HEK293 (cell line): ENCODE data around the gene LCN6.

ENCODE experiments used
- CTCF ChIA-PET: fragments of 350-600 bp; formaldehyde crosslinking; extraction: SDS; loops from one replicate; lab custom pipeline; 2021; ENCODE audit warnings: antibody characterized with exemption; lab: Yijun Ruan, JAX
- POLR2A ChIA-PET: fragments of 300-600 bp; formaldehyde crosslinking; extraction: SDS; loops from one replicate; lab custom pipeline; 2020; ENCODE audit warnings: antibody characterized with exemption, inconsistent platforms; lab: Yijun Ruan, JAX
- H3K27ac ChIP-seq: fragments of 200-500 bp; sonication (Bioruptor generic); 2 replicates; pipeline ENCODE4 v1.5.1; 2014; ENCODE audit warnings: low read depth, low read length, control low read depth, inconsistent platforms; ENCODE audit errors: extremely low read depth
- H3K36me3 ChIP-seq, 2 experiments: fragments of 200-500 bp in 1 of 2; sonication (Bioruptor generic) in 1 of 2; 1 replicate in 1 of 2; 2 replicates in 1 of 2; pipeline ENCODE4 v1.5.1; 2014 to 2017; ENCODE audit warnings: inconsistent platforms in 2 of 2, low read length in 2 of 2; ENCODE audit not compliant: control insufficient read depth in 2 of 2, insufficient read depth in 1 of 2
- H3K4me1 ChIP-seq: fragments of 200-500 bp; sonication (Bioruptor generic); 2 replicates; pipeline ENCODE4 v1.5.1; 2014; ENCODE audit warnings: mild to moderate bottlenecking, low read length, inconsistent platforms; ENCODE audit not compliant: control insufficient read depth, insufficient read depth
- H3K4me3 ChIP-seq: 2 replicates; pipeline ENCODE4 v1.5.1; 2011; ENCODE audit warnings: low read depth, mild to moderate bottlenecking, control low read depth, low read length, moderate library complexity
- H3K9me3 ChIP-seq: fragments of 200-500 bp; sonication (Bioruptor generic); 2 replicates; pipeline ENCODE4 v1.5.1; 2014; ENCODE audit warnings: low read depth, low read length, inconsistent platforms; ENCODE audit not compliant: control insufficient read depth, insufficient read depth
- BCL6B ChIP-seq: fragments of 450-650 bp; formaldehyde crosslinking; IDR thresholded peaks from 2 replicates; pipeline ENCODE4 v1.5.1; 2017; ENCODE audit warnings: missing biosample characterization, missing genetic modification characterization
- HOXA7 ChIP-seq: sonication (generic); formaldehyde crosslinking; IDR thresholded peaks from 2 replicates; pipeline ENCODE4 v1.8.1; 2022; ENCODE audit warnings: missing genetic modification reagents, borderline replicate concordance
- PRDM10 ChIP-seq: fragments of 450-650 bp; formaldehyde crosslinking; IDR thresholded peaks from 2 replicates; pipeline ENCODE4 v1.5.1; 2016; ENCODE audit warnings: missing biosample characterization, missing genetic modification characterization
- SETDB1 ChIP-seq: IDR thresholded peaks from one replicate; pipeline ENCODE4 v1.6.1; 2017; ENCODE audit warnings: mild to moderate bottlenecking, low read length, moderate library complexity, mixed read lengths; ENCODE audit not compliant: insufficient read length
- YY1 ChIP-seq: fragments of 450-650 bp; formaldehyde crosslinking; IDR thresholded peaks from 2 replicates; pipeline ENCODE4 v1.5.1; 2018; ENCODE audit warnings: missing biosample characterization, missing genetic modification characterization
- ZBTB17 ChIP-seq: fragments of 450-650 bp; formaldehyde crosslinking; IDR thresholded peaks from 2 replicates; pipeline ENCODE4 v1.5.1; 2016; ENCODE audit warnings: missing biosample characterization, missing genetic modification characterization
- ZBTB20 ChIP-seq: fragments of 450-650 bp; formaldehyde crosslinking; IDR thresholded peaks from 2 replicates; pipeline ENCODE4 v1.5.1; 2016; ENCODE audit warnings: missing biosample characterization, missing genetic modification characterization
- ZIC2 ChIP-seq: fragments of 450-650 bp; formaldehyde crosslinking; IDR thresholded peaks from 2 replicates; pipeline ENCODE4 v1.5.1; 2016; ENCODE audit warnings: missing biosample characterization, missing genetic modification characterization
- ZNF121 ChIP-seq: fragments of 450-650 bp; formaldehyde crosslinking; IDR thresholded peaks from 2 replicates; pipeline ENCODE4 v1.5.1; 2016; ENCODE audit warnings: missing biosample characterization, missing genetic modification characterization
- ZNF202 ChIP-seq: fragments of 450-650 bp; formaldehyde crosslinking; IDR thresholded peaks from 2 replicates; pipeline ENCODE4 v1.5.1; 2016; ENCODE audit warnings: missing biosample characterization, missing genetic modification characterization, borderline replicate concordance
- ZNF248 ChIP-seq: fragments of 450-650 bp; formaldehyde crosslinking; IDR thresholded peaks from 2 replicates; pipeline ENCODE4 v1.5.1; 2017; ENCODE audit warnings: missing biosample characterization, missing genetic modification characterization
- ZNF335 ChIP-seq: fragments of 450-650 bp; formaldehyde crosslinking; conservative IDR thresholded peaks from 2 replicates; pipeline ENCODE4 v1.5.1; 2016; ENCODE audit warnings: missing biosample characterization, missing genetic modification characterization
- ZNF366 ChIP-seq: fragments of 450-650 bp; formaldehyde crosslinking; conservative IDR thresholded peaks from 2 replicates; pipeline ENCODE4 v1.5.1; 2016; ENCODE audit warnings: missing biosample characterization, missing genetic modification characterization
- ZNF433 ChIP-seq: fragments of 450-650 bp; formaldehyde crosslinking; IDR thresholded peaks from 2 replicates; pipeline ENCODE4 v1.5.1; 2016; ENCODE audit warnings: missing biosample characterization, missing genetic modification characterization, low read depth
- ZNF449 ChIP-seq: fragments of 450-650 bp; formaldehyde crosslinking; IDR thresholded peaks from 2 replicates; pipeline ENCODE4 v1.5.1; 2017; ENCODE audit warnings: missing biosample characterization, mild to moderate bottlenecking, missing genetic modification characterization, moderate library complexity
- ZNF610 ChIP-seq: fragments of 450-650 bp; formaldehyde crosslinking; IDR thresholded peaks from 2 replicates; pipeline ENCODE4 v1.5.1; 2016; ENCODE audit warnings: missing biosample characterization, missing genetic modification characterization, borderline replicate concordance
- ZNF621 ChIP-seq: fragments of 450-650 bp; formaldehyde crosslinking; IDR thresholded peaks from 2 replicates; pipeline ENCODE4 v1.5.1; 2017; ENCODE audit warnings: missing biosample characterization, missing genetic modification characterization
- ZNF664 ChIP-seq: fragments of 450-650 bp; formaldehyde crosslinking; IDR thresholded peaks from 2 replicates; pipeline ENCODE4 v1.5.1; 2016; ENCODE audit warnings: missing biosample characterization, missing genetic modification characterization
- ZNF785 ChIP-seq: fragments of 450-650 bp; formaldehyde crosslinking; IDR thresholded peaks from 2 replicates; pipeline ENCODE4 v1.5.1; 2016; ENCODE audit warnings: missing biosample characterization, missing genetic modification characterization
- TF ChIP-seq, protein P1 (sequence below): fragments of 450-650 bp; IDR thresholded peaks from 2 replicates; pipeline ENCODE4 v1.5.1; 2018; ENCODE audit warnings: missing biosample characterization, mild to moderate bottlenecking, missing genetic modification characterization
- TF ChIP-seq, protein P2 (sequence below): fragments of 450-650 bp; formaldehyde crosslinking; optimal IDR thresholded peaks from 2 replicates; pipeline ENCODE3; 2016; ENCODE audit warnings: missing biosample characterization, mild to moderate bottlenecking, missing genetic modification characterization

The LCN6 gene

GRCh38 chr9:136695435-136695895 lies 52.9 kb downstream of the LCN6 start (continued):
- TF ChIP-seq PRDM10 (tag by site-specific recombination) (peak; percentile 26; the same call in 1 of the 2 replicates), ZNF664 (tag by site-specific recombination) (no peak), ZBTB20 (tag by site-specific recombination) (peak; percentile 45; the same call in 1 of the 2 replicates), ZNF121 (tag by site-specific recombination) (no peak; the same call in 1 of the 2 replicates), HOXA7 (CRISPR knock-in tag) (no peak), ZBTB17 (tag by site-specific recombination) (no peak), ZNF366 (tag by site-specific recombination) (no peak), ZNF202 (tag by site-specific recombination) (no peak), BCL6B (tag by site-specific recombination) (no peak), YY1 (tag by site-specific recombination) (no peak), ZNF248 (no peak), ZNF335 (tag by site-specific recombination) (no peak; the same call in 1 of the 2 replicates), ZNF621 (tag by site-specific recombination) (no peak), ZNF610 (tag by site-specific recombination) (no peak), ZNF785 (tag by site-specific recombination) (no peak), SETDB1 (no peak), ZNF433 (tag by site-specific recombination) (no peak), ZIC2 (tag by site-specific recombination) (peak; percentile 63; the same call in 1 of the 2 replicates)
- TF ChIP-seq, protein P1, sequence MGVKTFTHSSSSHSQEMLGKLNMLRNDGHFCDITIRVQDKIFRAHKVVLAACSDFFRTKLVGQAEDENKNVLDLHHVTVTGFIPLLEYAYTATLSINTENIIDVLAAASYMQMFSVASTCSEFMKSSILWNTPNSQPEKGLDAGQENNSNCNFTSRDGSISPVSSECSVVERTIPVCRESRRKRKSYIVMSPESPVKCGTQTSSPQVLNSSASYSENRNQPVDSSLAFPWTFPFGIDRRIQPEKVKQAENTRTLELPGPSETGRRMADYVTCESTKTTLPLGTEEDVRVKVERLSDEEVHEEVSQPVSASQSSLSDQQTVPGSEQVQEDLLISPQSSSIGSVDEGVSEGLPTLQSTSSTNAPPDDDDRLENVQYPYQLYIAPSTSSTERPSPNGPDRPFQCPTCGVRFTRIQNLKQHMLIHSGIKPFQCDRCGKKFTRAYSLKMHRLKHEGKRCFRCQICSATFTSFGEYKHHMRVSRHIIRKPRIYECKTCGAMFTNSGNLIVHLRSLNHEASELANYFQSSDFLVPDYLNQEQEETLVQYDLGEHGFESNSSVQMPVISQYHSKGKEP (tag by site-specific recombination) = no peak
- TF ChIP-seq, protein P2, sequence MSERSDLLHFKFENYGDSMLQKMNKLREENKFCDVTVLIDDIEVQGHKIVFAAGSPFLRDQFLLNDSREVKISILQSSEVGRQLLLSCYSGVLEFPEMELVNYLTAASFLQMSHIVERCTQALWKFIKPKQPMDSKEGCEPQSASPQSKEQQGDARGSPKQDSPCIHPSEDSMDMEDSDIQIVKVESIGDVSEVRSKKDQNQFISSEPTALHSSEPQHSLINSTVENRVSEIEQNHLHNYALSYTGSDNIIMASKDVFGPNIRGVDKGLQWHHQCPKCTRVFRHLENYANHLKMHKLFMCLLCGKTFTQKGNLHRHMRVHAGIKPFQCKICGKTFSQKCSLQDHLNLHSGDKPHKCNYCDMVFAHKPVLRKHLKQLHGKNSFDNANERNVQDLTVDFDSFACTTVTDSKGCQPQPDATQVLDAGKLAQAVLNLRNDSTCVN (tag by site-specific recombination) = no peak
- TF ChIP-seq, all 188 proteins: peak for 5

GRCh38 chr9:136694872-136695247 lies 53.5 kb downstream of the LCN6 start:
- H3K4me3 ChIP-seq = no peak overlapping the region
- no peak overlapping the region for H3K27ac ChIP-seq
- H3K9me3 ChIP-seq = no peaks in the 10 kb centered on the region
- no peaks in the 10 kb centered on the region for H3K4me1 ChIP-seq
- H3K36me3 ChIP-seq = no peaks in the 10 kb centered on the region
- POLR2A ChIA-PET = interaction anchor here (0.6 kb wide), 1 partner anchor 767 kb away, joined by 4 read pairs; no protein-coding TSS in a partner anchor
- peak; percentile 48; the same call in 1 of the 2 replicates for TF ChIP-seq ZNF335 (tag by site-specific recombination)
- no peak for TF ChIP-seq ZNF449
- CTCF ChIA-PET = interaction anchor here (0.5 to 4.0 kb wide), 10 partner anchors 7 to 311 kb away, joined by 3 to 24 read pairs (median 4); partner anchors contain the start of gene AGPAT2
